CD4-positive, alpha-beta memory T cell (primary cell): ENCODE data around the gene RGS3. TPM values are rescaled to one million over a fixed set of nuclear protein-coding genes. Genes with fewer than 3 reads are reported as not detected.

Experiments used
- CTCF ChIA-PET: fragments of 350-600 bp; sonication (Branson Sonifier 250); formaldehyde crosslinking; loops from one replicate; lab custom pipeline; 2021; ENCODE audit warnings: inconsistent platforms; ENCODE audit not compliant: partially characterized antibody; lab: Charles Lee
- POLR2A ChIA-PET: fragments of 350-600 bp; sonication (Branson Sonifier 250); formaldehyde crosslinking; loops from one replicate; lab custom pipeline; 2021; ENCODE audit not compliant: partially characterized antibody; lab: Charles Lee
- DNase-seq, 5 donors: peaks; one replicate each; pipeline versions ENCODE4 v3.0.0 to v3.0.0-alpha.2; 2020 to 2022; ENCODE audit warnings: mixed read lengths in 1 of 5
- H3K27ac ChIP-seq: one replicate; pipeline ENCODE4 v1.7.0; 2013; ENCODE audit warnings: low read depth, low read length
- H3K27me3 ChIP-seq: 2 replicates; pipeline ENCODE4 v1.7.0; 2013; ENCODE audit warnings: mild to moderate bottlenecking, low read length, moderate library complexity; ENCODE audit not compliant: insufficient read depth
- H3K36me3 ChIP-seq: 2 replicates; pipeline ENCODE4 v1.7.0; 2013; ENCODE audit warnings: mild to moderate bottlenecking, low read length, moderate library complexity; ENCODE audit not compliant: insufficient read depth
- H3K4me1 ChIP-seq: 2 replicates; pipeline ENCODE4 v1.7.0; 2013; ENCODE audit warnings: mild to moderate bottlenecking, low read length, moderate library complexity; ENCODE audit not compliant: insufficient read depth
- H3K4me3 ChIP-seq, 2 donors: one replicate each; pipeline ENCODE4 v1.7.0; 2013; ENCODE audit warnings: low read length in 2 of 2, mild to moderate bottlenecking in 1 of 2
- H3K9me3 ChIP-seq, 2 donors: one replicate each; pipeline ENCODE4 v1.7.0; 2013; ENCODE audit warnings: low read length in 2 of 2, control low read depth in 1 of 2; ENCODE audit not compliant: control insufficient read depth in 1 of 2
- H3K27ac Mint-ChIP-seq, 7 donors: one replicate each; pipeline ENCODE4 v1.8.0; 2020 to 2021; ENCODE audit warnings: mixed read lengths in 7 of 7, mild to moderate bottlenecking in 6 of 7, inconsistent platforms in 3 of 7, moderate library complexity in 3 of 7
- H3K27me3 Mint-ChIP-seq, 2 donors: one replicate each; pipeline ENCODE4 v1.8.0; 2020 to 2021; ENCODE audit warnings: mixed read lengths in 2 of 2
- H3K36me3 Mint-ChIP-seq, 2 donors: one replicate each; pipeline ENCODE4 v1.8.0; 2020 to 2021; ENCODE audit warnings: mixed read lengths in 2 of 2, inconsistent platforms in 1 of 2, mild to moderate bottlenecking in 1 of 2
- H3K4me1 Mint-ChIP-seq, 4 donors: one replicate each; pipeline ENCODE4 v1.8.0; 2020 to 2021; ENCODE audit warnings: mixed read lengths in 4 of 4, mild to moderate bottlenecking in 1 of 4
- H3K4me3 Mint-ChIP-seq, 8 donors: one replicate each; pipeline ENCODE4 v1.8.0; 2020 to 2021; ENCODE audit warnings: mixed read lengths in 8 of 8, mild to moderate bottlenecking in 7 of 8, moderate library complexity in 6 of 8, inconsistent platforms in 3 of 8
- H3K9me3 Mint-ChIP-seq, 8 donors: one replicate each; pipeline ENCODE4 v1.8.0; 2020 to 2021; ENCODE audit warnings: mixed read lengths in 8 of 8, mild to moderate bottlenecking in 5 of 8, inconsistent platforms in 3 of 8, moderate library complexity in 1 of 8
- intact Hi-C: fragments of 100-400 bp; cut with micrococcal nuclease; formaldehyde crosslinking; loops from one replicate; pipeline ENCODE4 v1.15.1; 2023
- polyA plus RNA-seq, 2 donors: library from polyadenylated mRNA; unstranded; fragments of 300-500 nt; fragmentation: Illumina TruSeq; gene quantifications; one replicate each; pipeline ENCODE4 v1.2.3, GENCODE V29; 2021
- total RNA-seq, 2 experiments: library from RNA; stranded (reverse); gene quantifications; one replicate each; pipeline ENCODE4 v1.2.3, GENCODE V29; 2021

The RGS3 gene
- total and polyA plus RNA-seq, 4 experiments from 2014 or later: 3.4 to 23.2 (median 18.0) TPM

- no peaks in the 10 kb centered on the region for H3K27me3 Mint-ChIP-seq
- no peaks in the 10 kb centered on the region for H3K27me3 ChIP-seq
- H3K36me3 Mint-ChIP-seq: peaks cover 40 to 70% of the 10 kb centered on the region in 2 donors
- intact Hi-C loops: no loop called here
- no peak overlapping the region for H3K27ac ChIP-seq
- DNase-seq: no peak
- H3K9me3 Mint-ChIP-seq: no peaks in the 10 kb centered on the region
- H3K4me3 Mint-ChIP-seq: no peak overlapping the region
- CTCF ChIA-PET: no interaction called here
- peaks cover 46% of the 10 kb centered on the region for H3K36me3 ChIP-seq
- POLR2A ChIA-PET: interaction anchor here (0.9 kb wide), 1 partner anchor 36 kb away, joined by 4 read pairs; no protein-coding TSS in a partner anchor
- H3K4me1 Mint-ChIP-seq: peaks cover 21 to 38% (median 31%) of the 10 kb centered on the region in 4 donors
- no peak overlapping the region for H3K4me3 ChIP-seq
- peaks cover 16% of the 10 kb centered on the region for H3K4me1 ChIP-seq
- H3K27ac Mint-ChIP-seq: peak overlapping the region in 2 of 7 donors; percentile 25 to 41
- H3K9me3 ChIP-seq: no peaks in the 10 kb centered on the region
These were observed 79.2 kb downstream of the RGS3 start for GRCh38 chr9:113542741-113543140.

DNA sequence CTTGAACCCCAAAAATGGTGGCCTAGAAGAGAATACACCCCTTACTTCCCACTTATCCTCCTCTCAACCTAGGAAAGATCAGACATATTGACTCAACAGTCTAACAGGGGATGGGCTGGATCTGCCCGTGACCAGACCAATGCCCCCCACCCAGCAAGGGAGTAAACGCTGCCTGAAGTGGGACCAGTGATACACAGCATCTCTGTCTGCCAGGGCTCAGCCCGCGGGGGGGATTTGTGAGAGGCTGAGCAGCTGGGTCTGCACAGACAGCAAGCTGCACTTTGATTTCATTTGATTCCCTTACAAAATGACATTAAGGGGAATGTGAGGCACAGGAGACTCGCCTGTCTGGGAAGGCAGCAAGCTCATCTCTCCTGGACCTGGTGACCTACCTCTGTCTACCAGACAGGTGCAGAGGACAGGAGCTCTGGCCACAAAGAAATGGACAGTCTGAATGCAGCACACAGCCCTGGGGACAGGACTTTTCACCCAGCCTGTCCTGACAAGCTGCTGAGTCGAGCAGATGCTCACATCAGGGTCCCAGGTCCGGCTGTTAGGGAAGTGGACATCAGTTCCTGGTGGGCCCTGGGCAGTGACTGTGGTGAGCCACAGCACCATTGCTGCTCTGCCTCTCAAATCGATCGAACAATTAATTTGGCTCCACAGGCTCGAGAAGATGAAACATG, 79.9 kb downstream of the RGS3 start:
- no peaks in the 10 kb centered on the region for H3K27me3 ChIP-seq
- H3K4me3 ChIP-seq: no peak overlapping the region
- DNase-seq: no peak
- Mint-ChIP-seq H3K4me1 (peaks cover 28 to 45% (median 37%) of the 10 kb centered on the region in 4 donors), H3K27ac (peak overlapping the region in 3 of 7 donors; percentile 7 to 41 (median 13)), H3K9me3 (no peaks in the 10 kb centered on the region), H3K36me3 (peaks cover 40 to 69% of the 10 kb centered on the region in 2 donors), H3K27me3 (no peaks in the 10 kb centered on the region), H3K4me3 (no peak overlapping the region)
- peaks cover 23% of the 10 kb centered on the region for H3K4me1 ChIP-seq
- ChIA-PET CTCF (interaction anchor here (1.2 kb wide), 1 partner anchor 20 kb away, joined by 3 read pairs; no protein-coding TSS in a partner anchor), POLR2A (interaction anchor here (0.7 kb wide), 1 partner anchor 20 kb away, joined by 4 read pairs; no protein-coding TSS in a partner anchor)
- H3K27ac ChIP-seq: no peak overlapping the region
- peaks cover 39% of the 10 kb centered on the region for H3K36me3 ChIP-seq
- intact Hi-C loops: no loop called here
- H3K9me3 ChIP-seq: no peaks in the 10 kb centered on the region

DNA sequence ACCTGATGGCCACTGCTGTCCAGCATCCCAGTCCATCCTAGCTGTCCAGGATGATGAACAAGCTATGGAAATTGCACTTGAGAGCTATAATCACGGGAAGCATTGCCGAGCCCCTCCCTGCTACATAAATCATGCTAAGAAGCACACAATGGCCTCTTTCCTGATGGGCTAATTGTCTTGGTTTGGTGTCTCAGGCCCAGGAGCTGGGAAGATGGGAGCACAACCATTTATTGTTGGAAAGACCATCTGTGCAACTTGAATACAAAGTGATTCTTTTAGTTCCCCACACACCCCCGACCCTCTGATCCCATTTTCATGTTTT, 80.4 kb downstream of the RGS3 start:
- Mint-ChIP-seq H3K27me3 (no peaks in the 10 kb centered on the region), H3K4me1 (peaks cover 28 to 48% (median 38%) of the 10 kb centered on the region in 4 donors), H3K9me3 (no peaks in the 10 kb centered on the region), H3K36me3 (peaks cover 38 to 65% of the 10 kb centered on the region in 2 donors), H3K4me3 (no peak overlapping the region), H3K27ac (peak overlapping the region in 3 of 7 donors; percentile 19 to 65 (median 50))
- H3K36me3 ChIP-seq: peaks cover 34% of the 10 kb centered on the region
- no peaks in the 10 kb centered on the region for H3K27me3 ChIP-seq
- no peak overlapping the region for H3K4me3 ChIP-seq
- H3K4me1 ChIP-seq: peaks cover 28% of the 10 kb centered on the region
- DNase-seq: no peak
- no peak overlapping the region for H3K27ac ChIP-seq
- POLR2A ChIA-PET: interaction anchor here (0.7 kb wide), 1 partner anchor 20 kb away, joined by 4 read pairs; no protein-coding TSS in a partner anchor
- no peaks in the 10 kb centered on the region for H3K9me3 ChIP-seq
- CTCF ChIA-PET: interaction anchor here (1.2 kb wide), 1 partner anchor 19 kb away, joined by 3 read pairs; no protein-coding TSS in a partner anchor
- intact Hi-C loops: no loop called here

- intact Hi-C loops: no loop called here
- no peak overlapping the region for H3K4me3 ChIP-seq
- CTCF ChIA-PET: interaction anchor here (1.4 to 2.2 kb wide), 3 partner anchors 34 to 99 kb away, joined by 3 to 9 read pairs (median 3); no protein-coding TSS in a partner anchor
- no peaks in the 10 kb centered on the region for H3K27me3 ChIP-seq
- peak overlapping the region in 6 of 7 donors; percentile 13 to 65 (median 51) for H3K27ac Mint-ChIP-seq
- H3K4me1 ChIP-seq: peaks cover 31% of the 10 kb centered on the region
- DNase-seq: no peak
- no peaks in the 10 kb centered on the region for H3K9me3 Mint-ChIP-seq
- H3K9me3 ChIP-seq: no peaks in the 10 kb centered on the region
- no peak overlapping the region for H3K4me3 Mint-ChIP-seq
- POLR2A ChIA-PET: interaction anchor here (0.9 kb wide), 1 partner anchor 37 kb away, joined by 3 read pairs; no protein-coding TSS in a partner anchor
- H3K36me3 ChIP-seq: peaks cover 30% of the 10 kb centered on the region
- peaks cover 31 to 56% (median 40%) of the 10 kb centered on the region in 4 donors for H3K4me1 Mint-ChIP-seq
- H3K27ac ChIP-seq: no peak overlapping the region
- no peaks in the 10 kb centered on the region for H3K27me3 Mint-ChIP-seq
- H3K36me3 Mint-ChIP-seq: peaks cover 36 to 59% of the 10 kb centered on the region in 2 donors
These were observed 81.5 kb downstream of the RGS3 start for GRCh38 chr9:113545068-113545467.

- Histone ChIP-seq H3K36me3 (peaks cover 20% of the 10 kb centered on the region), H3K4me3 (no peak overlapping the region), H3K9me3 (no peaks in the 10 kb centered on the region), H3K27ac (no peak overlapping the region), H3K27me3 (no peaks in the 10 kb centered on the region), H3K4me1 (peaks cover 31% of the 10 kb centered on the region)
- ChIA-PET POLR2A (no interaction called here), CTCF (interaction anchor here (1.4 to 2.2 kb wide), 3 partner anchors 36 to 272 kb away, joined by 3 to 9 read pairs (median 3); no protein-coding TSS in a partner anchor)
- Mint-ChIP-seq H3K4me3 (no peak overlapping the region), H3K27me3 (no peaks in the 10 kb centered on the region), H3K36me3 (peaks cover 25 to 44% of the 10 kb centered on the region in 2 donors), H3K27ac (peak overlapping the region in 4 of 7 donors; percentile 22 to 89 (median 62)), H3K9me3 (no peaks in the 10 kb centered on the region), H3K4me1 (peaks cover 31 to 56% (median 39%) of the 10 kb centered on the region in 4 donors)
- intact Hi-C loops: no loop called here
- no peak for DNase-seq
These were observed 83.0 kb downstream of the RGS3 start for GRCh38 chr9:113546566-113546965.

GRCh38 chr9:113547501-113547900, 84.0 kb downstream of the RGS3 start:
- H3K9me3 Mint-ChIP-seq: no peaks in the 10 kb centered on the region
- peaks cover 31% of the 10 kb centered on the region for H3K4me1 ChIP-seq
- peak overlapping the region; percentile 31 to 90 (median 81) for H3K27ac Mint-ChIP-seq
- no peaks in the 10 kb centered on the region for H3K27me3 Mint-ChIP-seq
- no peaks in the 10 kb centered on the region for H3K27me3 ChIP-seq
- no peak overlapping the region for H3K4me3 ChIP-seq
- DNase-seq: no peak
- H3K36me3 ChIP-seq: peaks cover 14% of the 10 kb centered on the region
- H3K4me3 Mint-ChIP-seq: peak overlapping the region in 2 of 8 donors; percentile 17 to 26
- POLR2A ChIA-PET: no interaction called here
- intact Hi-C loops: no loop called here
- peaks cover 17 to 35% of the 10 kb centered on the region in 2 donors for H3K36me3 Mint-ChIP-seq
- no peak overlapping the region for H3K27ac ChIP-seq
- CTCF ChIA-PET: interaction anchor here (0.7 to 1.6 kb wide), 2 partner anchors 35 to 107 kb away, joined by 4 read pairs; no protein-coding TSS in a partner anchor
- H3K4me1 Mint-ChIP-seq: peaks cover 26 to 50% (median 33%) of the 10 kb centered on the region in 4 donors
- no peaks in the 10 kb centered on the region for H3K9me3 ChIP-seq
